Measurements from ENCODE around the gene C11orf68. TPM values are rescaled to one million over a fixed set of nuclear protein-coding genes. Genes with fewer than 3 reads are reported as not detected.
"Not testable (repeated sequence)": the region's sequence is repeated elsewhere in the genome, so short reads cannot be mapped to it uniquely, and the experiment has no call there.

C11orf68 gene
- total RNA-seq, 2 experiments from 2014 or later = 22.2 to 23.6 TPM

- Mint-ChIP-seq H3K27me3 (peaks cover 2% of the 10 kb centered on the region), H3K4me3 (peak overlapping the region; percentile 37), H3K9me3 (no peaks in the 10 kb centered on the region), H3K27ac (peak overlapping the region; percentile 64), H3K4me1 (ENCODE audit: low read depth) (peaks cover 61% of the 10 kb centered on the region), H3K36me3 (peaks cover 36% of the 10 kb centered on the region)
- DNase-seq = peak; percentile 36
- ChIA-PET POLR2A (interaction anchor here (0.7 to 4.4 kb wide), 3 partner anchors 9 to 282 kb away, joined by 3 to 17 read pairs (median 3); partner anchors contain the start of genes CFL1, FIBP and MUS81), CTCF (interaction anchor here (1.7 to 10.6 kb wide), 2 partner anchors 9 to 37 kb away, joined by 6 to 192 read pairs; partner anchors contain the start of genes CCDC85B, FIBP and MUS81)
- intact Hi-C loops (cut with micrococcal nuclease) = no loop called here
These were observed 21.8 kb downstream of the C11orf68 start for GRCh38 chr11:65897020-65897471.

- Mint-ChIP-seq H3K36me3 (peaks cover 36% of the 10 kb centered on the region), H3K9me3 (no peaks in the 10 kb centered on the region), H3K27me3 (no peaks in the 10 kb centered on the region), H3K4me1 (ENCODE audit: low read depth) (peaks cover 61% of the 10 kb centered on the region), H3K4me3 (no peak overlapping the region), H3K27ac (peak overlapping the region; percentile 64)
- DNase-seq = peak; percentile 56
- ChIA-PET POLR2A (interaction anchor here (0.6 to 4.4 kb wide), 4 partner anchors 8 to 355 kb away, joined by 3 to 17 read pairs (median 3); partner anchors contain the start of genes CFL1, FIBP and MUS81), CTCF (interaction anchor here (1.7 to 10.6 kb wide), 2 partner anchors 8 to 36 kb away, joined by 6 to 192 read pairs; partner anchors contain the start of genes CCDC85B, FIBP and MUS81)
- intact Hi-C loops (cut with micrococcal nuclease) = no loop called here
These were observed 22.5 kb downstream of the C11orf68 start for GRCh38 chr11:65896034-65896999.

GRCh38 chr11:65895482-65895981 is 23.3 kb downstream of the C11orf68 start:
- DNase-seq = no peak
- ChIA-PET CTCF (interaction anchor here (10.6 kb wide), 1 partner anchor 7 kb away, joined by 192 read pairs; the partner anchor contains the start of genes CCDC85B and FIBP), POLR2A (interaction anchor here (0.6 to 4.4 kb wide), 2 partner anchors 36 to 354 kb away, joined by 3 to 17 read pairs; partner anchors contain the start of genes CFL1 and MUS81)
- peaks cover 36% of the 10 kb centered on the region for H3K36me3 Mint-ChIP-seq
- intact Hi-C loops (cut with micrococcal nuclease) = no loop called here
- H3K27me3 Mint-ChIP-seq = no peaks in the 10 kb centered on the region
- H3K9me3 Mint-ChIP-seq = no peaks in the 10 kb centered on the region
- H3K4me3 Mint-ChIP-seq = no peak overlapping the region
- H3K4me1 Mint-ChIP-seq (ENCODE audit: low read depth) = peaks cover 56% of the 10 kb centered on the region
- peak overlapping the region; percentile 64 for H3K27ac Mint-ChIP-seq

- intact Hi-C loops (cut with micrococcal nuclease) = no loop called here
- CTCF ChIA-PET = interaction anchor here (1.2 to 10.6 kb wide), 3 partner anchors 6 to 128 kb away, joined by 3 to 192 read pairs (median 8); partner anchors contain the start of genes CCDC85B, FIBP and MUS81
- H3K27ac Mint-ChIP-seq = peak overlapping the region; percentile 87
- DNase-seq = peak; percentile 55
- peaks cover 67% of the 10 kb centered on the region for H3K4me1 Mint-ChIP-seq (ENCODE audit: low read depth)
- H3K27me3 Mint-ChIP-seq = no peaks in the 10 kb centered on the region
- no peaks in the 10 kb centered on the region for H3K9me3 Mint-ChIP-seq
- H3K4me3 Mint-ChIP-seq = peak overlapping the region; percentile 65
- H3K36me3 Mint-ChIP-seq = peaks cover 36% of the 10 kb centered on the region
- POLR2A ChIA-PET = interaction anchor here (0.5 to 7.5 kb wide), 8 partner anchors 9 to 182 kb away, joined by 3 to 95 read pairs (median 3); partner anchors contain the start of genes C11orf68, CFL1, KAT5 and MUS81
These were observed 24.7 kb downstream of the C11orf68 start for GRCh38 chr11:65894034-65894591.

GRCh38 chr11:65892661-65893317 is 26.1 kb downstream of the C11orf68 start:
- H3K27me3 Mint-ChIP-seq = no peaks in the 10 kb centered on the region
- no peaks in the 10 kb centered on the region for H3K9me3 Mint-ChIP-seq
- no peak for DNase-seq
- CTCF ChIA-PET = interaction anchor here (0.7 to 9.5 kb wide), 5 partner anchors 6 to 130 kb away, joined by 3 to 192 read pairs (median 3); partner anchors contain the start of genes FOSL1 and MUS81
- POLR2A ChIA-PET = interaction anchor here (1.3 to 7.5 kb wide), 4 partner anchors 7 to 34 kb away, joined by 3 to 98 read pairs (median 50); partner anchors contain the start of genes C11orf68, CFL1, FOSL1 and MUS81
- peak overlapping the region; percentile 87 for H3K27ac Mint-ChIP-seq
- peak overlapping the region; percentile 65 for H3K4me3 Mint-ChIP-seq
- intact Hi-C loops (cut with micrococcal nuclease) = loop anchor here (1.0 kb wide), 1 partner anchor 36 kb away; no protein-coding TSS in a partner anchor
- peaks cover 34% of the 10 kb centered on the region for H3K36me3 Mint-ChIP-seq
- H3K4me1 Mint-ChIP-seq (ENCODE audit: low read depth) = peaks cover 65% of the 10 kb centered on the region

- peak; percentile 66 for DNase-seq
- POLR2A ChIA-PET = interaction anchor here (5.0 to 7.5 kb wide), 2 partner anchors 8 to 33 kb away, joined by 95 to 98 read pairs; partner anchors contain the start of genes CFL1, FOSL1 and MUS81
- not testable (repeated sequence) for H3K9me3 Mint-ChIP-seq
These were observed 26.7 kb downstream of the C11orf68 start for GRCh38 chr11:65892137-65892540.

GRCh38 chr11:65891219-65892136 is 27.4 kb downstream of the C11orf68 start:
- no peaks in the 10 kb centered on the region for H3K9me3 Mint-ChIP-seq
- peaks cover 29% of the 10 kb centered on the region for H3K36me3 Mint-ChIP-seq
- peak overlapping the region; percentile 65 for H3K4me3 Mint-ChIP-seq
- peak overlapping the region; percentile 87 for H3K27ac Mint-ChIP-seq
- intact Hi-C loops (cut with micrococcal nuclease) = no loop called here
- DNase-seq = peak; percentile 53
- CTCF ChIA-PET = interaction anchor here (0.8 to 9.5 kb wide), 20 partner anchors 7 to 331 kb away, joined by 3 to 277 read pairs (median 5); partner anchors contain the start of genes BANF1, C11orf68, CFL1 and EFEMP2
- H3K27me3 Mint-ChIP-seq = no peaks in the 10 kb centered on the region
- H3K4me1 Mint-ChIP-seq (ENCODE audit: low read depth) = peaks cover 63% of the 10 kb centered on the region
- POLR2A ChIA-PET = interaction anchor here (0.7 to 7.5 kb wide), 11 partner anchors 9 to 467 kb away, joined by 3 to 98 read pairs (median 6); partner anchors contain the start of genes BANF1, C11orf68, CFL1 and EIF1AD

More at GRCh38 chr11:65892137-65892540, 26.7 kb downstream of the C11orf68 start:
- Mint-ChIP-seq H3K36me3 (peaks cover 28% of the 10 kb centered on the region), H3K4me1 (ENCODE audit: low read depth) (peaks cover 63% of the 10 kb centered on the region), H3K27ac (peak overlapping the region; percentile 87), H3K4me3 (peak overlapping the region; percentile 65)
- H3K27me3 Mint-ChIP-seq; intact Hi-C loops (cut with micrococcal nuclease): not testable (repeated sequence)
- CTCF ChIA-PET = interaction anchor here (0.7 to 9.5 kb wide), 6 partner anchors 6 to 180 kb away, joined by 3 to 192 read pairs (median 6); partner anchors contain the start of genes FOSL1, KAT5 and MUS81

- DNase-seq = peak; percentile 99
- Mint-ChIP-seq H3K27ac (peak within 1 kb of the TSS; percentile 89), H3K4me1 (ENCODE audit: low read depth) (peaks cover 58% of the 10 kb centered on the region), H3K4me3 (peak within 1 kb of the TSS; percentile 99), H3K9me3 (no peaks in the 10 kb centered on the region), H3K36me3 (peaks cover 29% of the 10 kb centered on the region), H3K27me3 (no peaks in the 10 kb centered on the region)
- POLR2A ChIA-PET = interaction anchor here (0.6 to 7.5 kb wide), 21 partner anchors 9 to 726 kb away, joined by 3 to 98 read pairs (median 4); partner anchors contain the start of genes BANF1, C11orf68, CFL1 and EIF1AD
- intact Hi-C loops (cut with micrococcal nuclease) = loop anchor here (1.0 kb wide), 2 partner anchors 10 to 29 kb away; partner anchors contain the start of genes C11orf68, DRAP1 and FOSL1
- CTCF ChIA-PET = interaction anchor here (0.6 to 9.5 kb wide), 26 partner anchors 8 to 332 kb away, joined by 3 to 277 read pairs (median 4); partner anchors contain the start of genes BANF1, C11orf68, CFL1 and EFEMP2
These were observed 28.3 kb downstream of the C11orf68 start, which contains the start of gene CCDC85B for GRCh38 chr11:65890324-65891218. CCDC85B (plus strand) TSS chr11:65890673; CDS start chr11:65890784, 111 bp downstream.
